ENCODE results near the gene AMOTL2.

Gene AMOTL2

DNA sequence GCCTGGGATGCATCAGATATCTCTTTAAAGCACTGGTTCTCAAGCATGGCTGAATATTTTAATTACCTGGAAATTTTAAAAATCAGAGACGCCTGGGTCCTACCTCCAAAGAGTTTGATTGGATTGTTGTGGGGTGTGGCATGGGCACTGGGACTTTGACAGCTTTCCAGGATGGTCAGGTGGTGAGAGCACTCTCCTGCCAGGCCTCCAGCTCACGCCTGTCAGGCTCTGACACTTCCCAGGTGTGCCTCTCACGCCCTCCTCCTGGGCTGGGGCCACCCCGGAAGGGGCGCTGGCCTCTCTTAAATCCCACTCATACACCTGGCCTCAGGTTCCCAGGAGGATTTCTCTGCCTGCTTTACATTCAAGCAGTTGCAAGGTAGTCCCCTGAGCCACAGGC lies 48.5 kb downstream of the AMOTL2 start:
- no peak for DNase-seq
- in situ Hi-C loops (cut with MboI; ENCODE audit: low pct_unique_long_range_greater_than_20kb, low sequenced_read_pairs) = no loop called here

DNA sequence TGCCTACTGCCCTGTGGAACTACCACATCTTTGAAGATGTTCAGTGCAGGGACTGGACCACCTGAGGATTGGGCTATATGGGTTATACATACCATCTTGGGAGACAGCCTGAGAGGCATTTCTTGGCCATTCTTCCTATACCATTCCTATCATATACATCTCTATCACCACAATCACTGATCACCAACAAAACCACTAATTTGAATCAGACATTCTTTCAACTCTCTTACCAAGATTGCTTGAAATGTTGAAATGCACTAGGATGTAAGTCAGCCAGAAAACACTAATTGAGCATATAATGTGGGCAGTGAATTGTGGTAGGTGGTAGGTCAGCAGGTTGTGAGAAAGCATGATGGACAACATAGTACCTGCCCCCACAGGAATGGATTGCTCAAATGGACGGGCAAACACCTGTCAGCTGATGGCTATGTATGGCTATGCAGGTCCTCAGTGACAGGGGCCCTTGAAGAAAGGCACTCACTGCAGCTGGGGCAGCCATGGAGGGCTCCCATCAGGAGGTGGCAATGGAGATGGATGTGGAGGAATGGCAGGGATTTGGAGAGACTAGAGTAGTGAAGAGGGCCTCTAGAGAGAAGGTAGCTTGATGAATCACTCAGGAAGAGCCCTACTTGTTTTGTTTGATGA lies 49.1 kb downstream of the AMOTL2 start:
- DNase-seq = no peak
- in situ Hi-C loops (cut with MboI; ENCODE audit: low pct_unique_long_range_greater_than_20kb, low sequenced_read_pairs) = no loop called here

DNA sequence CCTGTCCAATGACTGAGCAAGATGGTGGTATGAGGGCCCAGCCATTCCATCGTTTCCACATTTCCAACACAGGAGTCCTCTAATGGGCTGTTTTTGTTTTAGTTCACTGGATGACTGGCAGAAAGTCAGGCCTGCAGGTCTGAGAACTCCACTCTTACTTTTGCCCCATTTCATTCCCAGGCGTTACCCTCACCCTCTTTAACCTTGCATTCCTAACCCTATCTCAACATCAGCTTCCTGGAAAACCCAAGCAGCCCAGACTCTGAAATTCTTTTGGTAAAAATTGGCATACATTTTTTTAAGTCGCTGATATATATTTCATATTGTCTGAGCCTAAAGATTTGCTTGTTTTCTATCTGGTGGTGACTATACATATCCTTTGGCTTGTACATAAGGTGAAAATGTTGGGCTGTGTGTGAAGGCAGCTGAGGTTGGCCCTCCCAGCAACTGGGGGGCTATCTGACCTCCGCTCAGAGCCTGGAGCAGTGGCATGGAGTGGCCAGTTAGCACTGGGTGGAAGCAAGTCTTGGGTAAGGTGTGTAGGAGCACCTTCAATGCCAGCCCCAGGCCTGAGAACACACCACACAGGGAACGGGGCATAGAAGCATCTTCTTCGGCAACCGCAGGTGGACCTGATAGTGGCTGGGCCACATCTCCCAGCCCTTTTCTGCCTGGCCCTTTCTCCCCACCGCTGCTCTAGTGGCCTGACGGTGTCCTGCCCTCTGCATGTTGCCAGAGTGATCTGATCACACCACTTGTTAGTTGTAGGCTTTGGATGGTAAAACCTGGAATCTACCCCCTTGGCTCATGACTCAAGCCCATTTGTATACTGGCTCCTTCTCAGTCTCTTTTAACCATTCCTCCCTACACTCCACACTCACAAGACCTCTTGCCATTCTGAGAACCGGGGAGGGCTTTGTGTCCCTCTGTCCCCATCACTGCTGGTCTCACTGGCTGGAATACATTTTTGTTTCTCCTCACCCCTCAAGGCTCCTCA lies 50.0 kb downstream of the AMOTL2 start:
- in situ Hi-C loops (cut with MboI; ENCODE audit: low pct_unique_long_range_greater_than_20kb, low sequenced_read_pairs) = no loop called here
- no peak for DNase-seq

DNA sequence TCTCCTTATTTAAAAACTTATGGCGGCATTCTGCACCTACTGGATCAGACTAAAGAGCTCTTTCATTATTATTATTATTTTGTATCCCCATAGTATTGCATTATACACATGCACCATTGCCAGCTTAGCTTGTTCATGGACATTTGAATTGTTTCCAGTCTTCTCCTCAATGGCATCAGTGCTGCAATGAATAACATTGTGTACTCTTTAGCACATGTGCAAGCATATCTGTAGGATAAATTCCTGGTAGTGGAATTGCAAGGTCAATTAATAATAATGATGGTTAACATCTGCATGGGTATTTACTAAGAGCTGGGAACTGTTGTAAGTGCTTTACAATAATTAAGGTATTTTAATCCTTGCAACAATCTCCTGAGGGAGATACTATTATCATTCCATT lies 52.0 kb downstream of the AMOTL2 start:
- in situ Hi-C loops (cut with MboI; ENCODE audit: low pct_unique_long_range_greater_than_20kb, low sequenced_read_pairs) = no loop called here
- no peak for DNase-seq

DNA sequence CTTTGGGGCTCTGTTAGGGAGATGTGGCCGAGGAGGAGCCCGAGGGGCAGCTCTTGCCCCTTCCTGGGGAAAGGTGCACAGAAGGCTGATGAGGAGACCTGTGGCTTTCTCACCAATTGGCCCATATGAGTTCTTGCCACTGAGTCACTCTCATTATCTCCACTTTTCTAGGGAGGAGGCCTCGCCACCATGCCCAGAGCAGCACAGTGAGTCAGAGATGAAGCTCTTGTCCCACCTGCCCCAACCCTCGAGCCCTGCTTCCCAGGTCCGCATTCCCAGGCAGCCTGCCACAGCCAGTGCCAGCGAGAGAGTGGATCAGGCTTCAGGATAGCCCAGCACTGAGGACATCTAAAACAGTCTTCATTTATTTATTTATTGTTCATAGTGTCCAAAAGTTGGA lies 53.5 kb downstream of the AMOTL2 start:
- in situ Hi-C loops (cut with MboI; ENCODE audit: low pct_unique_long_range_greater_than_20kb, low sequenced_read_pairs) = no loop called here
- no peak for DNase-seq

DNA sequence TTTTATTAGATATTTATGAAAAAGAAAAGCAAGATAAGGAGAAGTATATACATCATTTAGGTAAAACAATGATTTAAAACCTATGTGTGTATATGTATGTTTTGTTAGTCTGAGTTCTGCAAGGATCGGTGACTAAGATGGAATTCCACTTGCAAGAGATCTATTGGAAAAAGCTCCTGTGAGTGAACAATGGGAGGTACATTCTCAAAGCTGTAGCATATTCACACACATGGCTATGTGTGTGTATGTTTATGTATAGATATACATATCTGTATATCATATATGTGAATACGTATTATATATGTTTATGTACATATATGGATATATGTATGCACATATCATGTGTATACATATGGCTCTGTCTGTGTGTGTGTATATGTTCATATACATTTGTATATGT lies 54.3 kb downstream of the AMOTL2 start:
- in situ Hi-C loops (cut with MboI; ENCODE audit: low pct_unique_long_range_greater_than_20kb, low sequenced_read_pairs) = no loop called here
- no peak for DNase-seq

DNA sequence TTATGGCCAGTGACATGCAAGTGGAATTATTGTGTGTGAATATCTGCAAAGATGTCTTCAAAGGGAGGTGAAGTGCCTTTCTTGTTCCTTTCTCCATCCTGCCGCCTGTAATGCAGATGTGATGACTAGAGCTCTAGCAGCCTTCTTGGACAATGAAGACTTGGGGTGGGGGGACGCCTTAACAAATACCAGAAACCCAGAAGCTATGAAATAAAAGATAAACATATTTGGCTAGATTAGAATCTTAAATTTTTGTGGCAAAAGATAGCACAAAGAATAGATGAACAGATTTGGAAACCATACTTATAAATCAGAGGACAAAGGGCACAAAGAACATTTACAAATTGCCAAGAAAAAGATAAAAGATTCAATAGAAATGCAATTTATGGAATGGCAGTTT lies 56.1 kb downstream of the AMOTL2 start:
- DNase-seq = no peak
- in situ Hi-C loops (cut with MboI; ENCODE audit: low pct_unique_long_range_greater_than_20kb, low sequenced_read_pairs) = no loop called here

DNA sequence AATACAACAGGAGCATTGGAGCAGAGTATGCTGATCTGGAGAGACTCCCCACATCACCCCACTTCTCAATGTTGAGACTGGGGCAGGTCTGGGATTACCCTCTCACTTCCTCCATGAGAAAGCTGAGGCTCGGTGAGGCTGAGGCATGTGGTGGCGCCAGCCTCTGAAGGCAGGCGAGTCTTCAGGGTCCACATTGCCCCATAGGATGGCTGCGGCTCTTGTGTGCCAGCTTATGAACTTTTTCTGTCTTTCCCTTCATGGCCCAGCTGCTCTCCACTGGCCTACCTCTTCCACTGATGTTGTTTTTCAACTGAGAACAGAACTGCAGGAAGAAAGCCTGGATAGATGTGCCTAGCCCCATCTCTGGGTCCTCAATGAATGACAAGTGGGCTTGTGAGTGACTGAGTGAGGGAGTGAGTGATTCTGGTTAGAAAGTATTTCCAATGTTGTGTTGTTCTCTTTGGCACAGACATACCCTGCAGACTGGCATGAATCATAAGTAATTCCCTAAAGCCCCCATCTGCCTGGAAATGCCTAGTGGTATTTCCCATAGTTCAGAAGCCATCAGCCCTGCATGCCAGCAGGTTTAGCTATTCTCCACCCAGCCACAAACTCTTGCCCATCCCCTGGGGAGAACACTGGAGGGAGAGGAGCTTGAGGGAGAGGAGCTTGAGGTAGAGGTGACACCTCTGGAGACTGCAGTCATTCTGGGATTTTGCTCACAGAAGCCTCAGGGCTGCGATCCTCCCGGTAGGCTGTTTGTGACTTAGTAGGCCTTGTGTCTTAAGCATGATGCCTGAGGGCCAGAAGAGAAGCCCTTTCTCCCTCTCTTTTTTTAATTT lies 56.9 kb downstream of the AMOTL2 start:
- in situ Hi-C loops (cut with MboI; ENCODE audit: low pct_unique_long_range_greater_than_20kb, low sequenced_read_pairs) = no loop called here
- DNase-seq = no peak

DNA sequence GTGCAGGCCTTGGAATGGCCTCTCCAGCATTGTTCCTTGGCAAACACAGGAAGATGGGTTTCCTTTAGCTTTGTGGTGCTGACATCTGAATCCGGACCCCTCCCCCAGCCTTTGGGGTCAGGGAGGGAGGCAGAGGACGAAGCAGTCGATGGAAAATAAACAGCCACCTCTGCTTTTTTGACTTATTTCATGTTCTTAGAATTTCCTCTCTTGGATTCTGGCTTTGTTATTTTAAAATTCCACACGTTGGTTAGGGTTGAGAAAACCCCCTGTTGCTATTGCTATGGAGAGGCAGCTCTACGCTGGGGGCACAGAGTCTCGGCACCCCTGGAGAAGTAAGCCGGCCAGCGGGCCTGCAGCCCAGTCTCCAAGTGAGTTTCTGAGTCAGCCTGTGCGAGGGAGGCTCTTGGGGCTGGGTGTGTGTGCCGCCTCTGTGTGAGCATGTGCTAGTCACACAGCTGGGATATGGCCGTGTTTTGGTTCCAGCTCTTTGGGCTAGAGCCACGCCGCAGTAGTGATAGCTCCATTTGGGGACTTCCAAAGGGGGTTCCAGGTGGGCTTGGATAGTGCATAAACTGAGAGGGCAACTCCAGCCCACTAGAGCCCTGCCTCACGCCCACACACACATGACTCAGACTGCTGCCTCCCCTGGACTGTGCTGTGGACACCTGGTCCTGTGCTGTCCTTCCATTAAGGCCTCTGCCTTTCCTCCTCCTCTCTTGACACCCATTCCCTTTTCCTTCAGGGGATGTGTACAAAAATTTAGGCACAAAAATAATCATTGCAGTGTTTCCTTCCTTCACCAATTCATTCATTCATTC lies 58.8 kb downstream of the AMOTL2 start:
- in situ Hi-C loops (cut with MboI; ENCODE audit: low pct_unique_long_range_greater_than_20kb, low sequenced_read_pairs) = no loop called here
- DNase-seq = no peak

DNA sequence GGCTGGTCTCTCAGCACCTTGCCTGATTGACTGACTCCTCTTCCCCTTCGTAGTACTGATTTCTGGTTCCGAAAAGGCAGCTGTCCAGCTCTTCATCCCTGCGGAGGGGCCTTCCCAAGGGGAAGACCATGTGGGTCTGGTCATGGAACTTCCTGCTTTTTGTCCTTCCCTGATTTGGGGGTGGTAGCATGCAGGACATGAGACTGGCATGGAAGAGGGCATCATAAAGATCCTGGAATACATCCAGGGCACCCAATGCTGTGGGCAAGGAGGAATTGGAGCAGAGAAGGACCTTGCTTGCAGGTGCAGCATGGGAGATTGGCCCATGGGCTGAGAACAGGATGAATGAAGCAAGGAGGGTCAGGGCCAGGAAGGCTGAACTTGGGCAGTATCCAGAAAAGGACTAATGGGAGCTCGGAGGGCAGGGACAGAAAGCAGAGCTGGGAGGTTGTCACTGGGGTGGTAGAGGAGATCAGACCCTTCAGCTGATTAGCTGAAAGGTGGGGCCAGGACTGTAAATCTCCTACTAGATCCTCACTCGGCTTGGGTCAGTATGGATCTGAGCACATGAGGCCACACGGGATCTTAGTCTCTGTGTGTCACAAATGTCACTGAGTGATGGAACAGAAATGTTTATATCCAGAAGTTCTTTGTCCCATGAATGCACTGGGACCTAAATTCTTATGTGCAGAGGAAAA lies 59.5 kb downstream of the AMOTL2 start:
- DNase-seq = no peak
- in situ Hi-C loops (cut with MboI; ENCODE audit: low pct_unique_long_range_greater_than_20kb, low sequenced_read_pairs) = no loop called here

DNA sequence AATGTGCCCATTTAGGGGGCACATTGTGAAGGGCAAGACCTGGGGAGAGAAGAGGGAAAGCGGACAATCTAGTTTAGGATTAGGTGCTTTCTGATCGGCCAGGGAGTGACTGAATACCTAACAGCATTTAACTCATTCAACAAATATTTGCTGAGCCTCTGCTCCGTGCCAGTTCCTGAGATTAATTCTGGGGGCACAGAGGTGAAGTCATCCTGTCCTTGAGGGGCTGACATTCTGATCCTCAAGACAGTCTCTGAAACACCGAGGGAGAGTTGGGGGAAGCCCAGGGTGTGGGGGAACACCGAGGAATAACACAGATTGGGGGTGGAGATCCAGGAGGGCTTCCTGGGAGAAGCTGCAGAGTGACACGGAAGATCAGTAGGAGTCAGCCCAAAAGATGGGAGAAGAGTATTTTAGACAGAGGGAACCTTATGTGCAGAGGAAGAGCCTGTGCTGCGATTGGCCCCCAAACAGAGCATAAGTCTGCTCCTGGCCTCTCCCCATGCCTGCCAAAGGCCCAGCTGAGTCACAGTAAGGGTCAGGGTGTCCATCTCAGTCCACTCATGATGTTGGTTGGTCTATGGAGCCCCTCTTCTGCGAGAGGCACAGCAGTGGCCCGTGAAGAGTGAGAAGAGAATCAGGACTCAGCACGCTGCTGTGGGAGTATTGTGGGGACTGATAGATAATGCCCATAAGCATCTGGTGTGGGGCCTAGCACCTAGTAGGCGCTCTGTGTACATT lies 60.2 kb downstream of the AMOTL2 start:
- in situ Hi-C loops (cut with MboI; ENCODE audit: low pct_unique_long_range_greater_than_20kb, low sequenced_read_pairs) = no loop called here
- no peak for DNase-seq

DNA sequence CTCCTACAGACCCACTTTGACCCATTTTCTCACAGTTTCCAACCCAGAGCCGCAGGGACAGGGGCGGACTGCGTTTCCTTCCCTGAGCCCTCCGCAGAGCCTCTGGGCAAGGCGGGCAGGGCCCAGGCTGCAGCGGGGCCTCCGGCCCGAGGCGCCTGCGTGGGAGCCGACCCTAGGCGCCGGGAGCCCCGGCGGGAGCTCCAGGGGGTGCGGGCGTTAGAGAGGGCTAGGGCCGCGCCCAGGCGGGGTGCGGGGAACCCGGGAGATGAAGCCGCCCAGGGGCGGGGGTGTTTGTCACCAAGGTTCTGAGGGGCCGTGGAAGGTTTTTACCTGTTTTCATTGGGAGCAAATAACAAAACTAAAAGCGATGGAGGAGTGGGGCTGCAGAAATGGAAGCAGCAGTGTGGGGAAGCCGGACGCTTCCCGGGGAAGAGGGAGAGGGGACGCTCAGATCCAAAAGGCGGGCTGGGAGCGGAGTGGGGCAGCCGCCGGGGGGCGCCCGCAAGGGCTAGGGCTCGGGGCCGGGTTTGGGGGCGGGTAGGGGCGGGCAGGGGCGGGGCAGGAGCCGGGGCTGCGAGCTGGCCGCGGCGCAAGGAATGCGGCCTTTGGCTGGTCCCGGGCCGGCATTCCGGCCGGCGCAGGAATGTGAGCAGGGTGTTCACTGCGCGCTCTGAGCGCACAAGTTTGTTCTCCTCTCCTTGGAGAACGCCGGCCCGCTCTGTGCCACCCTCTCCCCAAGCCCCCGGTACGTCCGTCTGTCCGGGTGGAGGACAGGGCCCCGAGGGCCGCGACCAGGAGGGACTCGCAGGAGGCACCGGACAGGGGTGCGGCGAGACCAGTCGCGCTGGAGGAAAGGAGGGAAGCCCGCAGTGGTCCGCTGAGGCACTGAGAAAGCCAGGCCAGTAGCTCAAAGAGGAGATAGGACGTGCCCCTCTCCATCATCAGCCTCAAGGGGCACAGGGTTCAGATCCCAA lies 61.1 kb downstream of the AMOTL2 start:
- DNase-seq = no peak
- in situ Hi-C loops (cut with MboI; ENCODE audit: low pct_unique_long_range_greater_than_20kb, low sequenced_read_pairs) = no loop called here

DNA sequence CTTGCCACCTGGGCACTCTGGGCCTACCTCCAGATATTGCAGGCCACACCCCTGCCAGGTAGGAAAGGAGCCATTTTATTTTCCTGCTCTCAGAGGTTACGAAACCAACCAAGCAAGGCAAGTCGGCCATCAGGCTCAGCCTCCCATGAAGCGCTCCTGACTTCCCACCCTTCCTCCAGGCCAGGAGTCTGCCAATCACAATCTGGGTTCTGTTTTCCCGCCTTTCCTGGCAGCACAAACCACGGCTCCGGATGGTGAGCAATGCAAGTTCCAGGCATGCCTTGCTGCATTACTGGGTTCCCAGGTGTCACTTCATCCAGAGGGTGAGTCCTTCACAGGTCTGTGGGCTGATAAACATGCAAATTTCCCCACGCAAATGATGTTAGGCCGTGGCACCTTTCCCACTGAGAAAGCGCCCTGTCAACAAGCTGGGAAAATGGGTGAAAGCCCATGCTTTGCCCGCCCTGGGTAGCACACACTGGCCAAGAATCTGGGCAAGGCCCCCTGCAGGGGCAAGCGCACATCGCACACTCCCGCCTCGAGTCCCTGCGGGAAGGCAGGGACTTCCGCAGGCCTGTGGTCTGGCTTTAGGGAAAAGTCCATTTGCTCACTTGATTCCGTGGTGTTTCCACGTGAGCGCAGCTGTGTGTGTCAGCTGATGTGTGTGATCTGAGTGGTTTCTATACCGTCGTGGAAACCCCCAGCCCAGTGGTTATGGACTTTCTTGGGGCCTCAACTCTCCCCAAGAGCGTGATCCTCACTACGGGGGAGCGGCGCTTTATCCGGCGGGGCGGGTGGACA lies 62.0 kb downstream of the AMOTL2 start:
- in situ Hi-C loops (cut with MboI; ENCODE audit: low pct_unique_long_range_greater_than_20kb, low sequenced_read_pairs) = no loop called here

DNA sequence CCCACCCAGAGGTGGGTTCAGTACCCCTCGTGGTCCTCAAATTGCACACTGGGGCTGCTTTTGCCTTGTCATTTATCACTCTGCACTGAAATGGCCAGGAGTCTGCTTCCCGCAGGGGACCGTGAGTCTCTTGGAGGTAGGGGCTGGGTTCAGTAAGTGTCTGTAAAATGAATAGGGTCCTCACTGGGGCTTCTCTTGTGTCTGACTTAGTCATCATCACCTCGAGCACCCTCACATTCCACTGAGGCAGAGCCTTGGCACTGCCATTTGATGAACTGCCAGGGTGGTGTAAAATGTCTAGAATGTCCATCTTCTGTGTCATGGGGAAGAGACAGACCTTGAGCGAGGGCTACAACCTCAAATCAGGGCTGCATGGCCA lies 62.6 kb downstream of the AMOTL2 start:
- no peak for DNase-seq
- in situ Hi-C loops (cut with MboI; ENCODE audit: low pct_unique_long_range_greater_than_20kb, low sequenced_read_pairs) = no loop called here

More for the DNA sequence above, 62.0 kb downstream of the AMOTL2 start:
- DNase-seq = no peak

DNA sequence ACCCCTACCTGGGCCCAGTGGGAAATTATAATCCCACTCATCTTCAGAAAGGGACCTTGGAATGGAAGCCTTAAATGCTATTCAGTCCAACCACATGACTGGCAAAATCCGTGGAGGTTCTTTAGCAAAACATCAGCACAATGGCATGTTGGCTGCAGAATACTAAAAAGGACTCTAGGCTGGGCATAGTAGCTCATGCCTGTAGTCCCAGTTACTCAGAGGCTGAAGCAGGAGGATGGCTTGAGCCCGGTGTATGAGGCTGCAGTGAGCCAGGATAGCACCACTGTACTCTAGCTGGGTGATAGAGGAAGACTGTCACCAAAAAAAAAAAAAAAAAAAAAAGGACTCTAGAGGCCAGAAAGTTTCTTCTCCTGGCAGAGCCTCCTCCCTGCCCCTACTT lies 63.0 kb downstream of the AMOTL2 start:
- in situ Hi-C loops (cut with MboI; ENCODE audit: low pct_unique_long_range_greater_than_20kb, low sequenced_read_pairs) = no loop called here
- no peak for DNase-seq

Measured in KBM-7 (cell line).